BJ (cell line): ENCODE data around the gene BMAL1. TPM values are rescaled to one million over a fixed set of nuclear protein-coding genes. Genes with fewer than 3 reads are reported as not detected.

Source experiments
- CTCF ChIA-PET: fragments of 350-600 bp; formaldehyde crosslinking; extraction: SDS; loops from one replicate; lab custom pipeline; 2021; ENCODE audit warnings: antibody characterized with exemption, inconsistent platforms; lab: Yijun Ruan, JAX
- POLR2A ChIA-PET: fragments of 300-600 bp; sonication (Branson Sonifier 250); formaldehyde crosslinking; extraction: SDS; loops from one replicate; lab custom pipeline; 2021; ENCODE audit warnings: antibody characterized with exemption; lab: Charles Lee
- DNase-seq: peaks from one replicate; pipeline ENCODE4 v3.0.0-alpha.2; 2011; ENCODE audit warnings: low read depth
- H3K27me3 ChIP-seq: 2 replicates; pipeline ENCODE4 v1.6.0; 2011; ENCODE audit warnings: low read length; ENCODE audit not compliant: control insufficient read depth, insufficient read depth
- H3K36me3 ChIP-seq: 2 replicates; pipeline ENCODE4 v1.5.1; 2011; ENCODE audit warnings: low read length; ENCODE audit not compliant: control insufficient read depth, insufficient read depth
- H3K4me3 ChIP-seq: 2 replicates; pipeline ENCODE4 v1.5.1; 2011; ENCODE audit warnings: low read depth, mild to moderate bottlenecking, control low read depth, low read length
- polyA minus RNA-seq: library from RNA; depleted of rRNA, polyadenylated mRNA; stranded (reverse); fragments of >200 nt; gene quantifications from 2 replicates; pipeline ENCODE4 v1.2.3, GENCODE V29; 2011; rRNA and poly(A)+ RNA removed
- polyA plus RNA-seq: library from polyadenylated mRNA; depleted of rRNA; stranded (reverse); fragments of >200 nt; gene quantifications from 2 replicates; pipeline ENCODE4 v1.2.3, GENCODE V29; 2011; rRNA removed
- TF ChIP-seq, protein P1 (sequence below): IDR thresholded peaks from 2 replicates; pipeline ENCODE4 v1.5.1; 2011; ENCODE audit warnings: low read depth, mild to moderate bottlenecking, control low read depth, inconsistent platforms, low read length, moderate library complexity; ENCODE audit not compliant: insufficient read depth

Gene BMAL1
- 6.1 and 6.4 TPM in 2 replicates for polyA plus RNA-seq
- 5.9 and 6.9 TPM in 2 replicates for polyA minus RNA-seq

DNA sequence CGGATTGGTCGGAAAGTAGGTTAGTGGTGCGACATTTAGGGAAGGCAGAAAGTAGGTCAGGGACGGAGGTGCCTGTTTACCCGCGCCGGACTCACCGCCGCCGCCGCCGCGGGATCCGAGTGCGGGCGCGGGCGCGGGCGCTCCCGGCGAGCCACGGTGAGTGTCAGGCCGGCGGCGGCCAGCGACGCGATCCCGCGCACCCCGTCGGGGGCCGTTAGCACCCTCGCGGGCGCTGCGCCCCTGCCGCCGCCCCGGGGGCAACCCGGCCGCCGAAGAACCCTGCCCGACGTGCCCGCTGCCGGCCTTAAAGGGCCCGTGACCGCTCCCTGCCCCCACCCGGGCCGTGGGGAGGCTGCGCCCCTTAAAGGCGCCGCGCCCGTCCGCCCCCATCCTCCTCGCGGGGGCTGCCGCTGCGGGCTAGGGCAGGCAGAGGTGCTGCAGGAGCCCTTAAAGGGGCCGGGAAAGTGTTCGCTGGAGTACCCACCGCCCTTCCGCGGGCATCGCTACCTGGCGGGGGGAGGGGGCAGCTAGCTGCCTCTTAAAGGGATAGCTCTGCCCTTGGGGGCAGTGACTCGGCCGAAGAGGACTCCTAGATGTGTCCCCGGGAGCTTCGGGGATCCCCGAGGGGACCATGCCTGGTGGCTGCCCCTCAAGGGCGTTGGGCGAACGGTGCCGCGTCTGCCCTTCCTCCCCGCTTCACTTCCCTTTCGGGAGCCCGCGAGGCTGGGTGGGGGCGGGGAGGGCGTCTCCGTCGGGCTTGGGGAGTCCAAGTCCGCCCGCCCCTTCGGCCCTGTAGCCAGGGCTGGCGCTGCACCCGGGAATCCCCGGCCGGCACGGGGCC is at the start of gene BMAL1:
TSS of gene BMAL1 (plus strand) at position 23 of the 841 bp plus-strand sequence. CDS start 76,519 bp downstream, outside the sequence.
- peaks cover 6% of the 10 kb centered on the region for H3K27me3 ChIP-seq
- TF ChIP-seq, protein P1, sequence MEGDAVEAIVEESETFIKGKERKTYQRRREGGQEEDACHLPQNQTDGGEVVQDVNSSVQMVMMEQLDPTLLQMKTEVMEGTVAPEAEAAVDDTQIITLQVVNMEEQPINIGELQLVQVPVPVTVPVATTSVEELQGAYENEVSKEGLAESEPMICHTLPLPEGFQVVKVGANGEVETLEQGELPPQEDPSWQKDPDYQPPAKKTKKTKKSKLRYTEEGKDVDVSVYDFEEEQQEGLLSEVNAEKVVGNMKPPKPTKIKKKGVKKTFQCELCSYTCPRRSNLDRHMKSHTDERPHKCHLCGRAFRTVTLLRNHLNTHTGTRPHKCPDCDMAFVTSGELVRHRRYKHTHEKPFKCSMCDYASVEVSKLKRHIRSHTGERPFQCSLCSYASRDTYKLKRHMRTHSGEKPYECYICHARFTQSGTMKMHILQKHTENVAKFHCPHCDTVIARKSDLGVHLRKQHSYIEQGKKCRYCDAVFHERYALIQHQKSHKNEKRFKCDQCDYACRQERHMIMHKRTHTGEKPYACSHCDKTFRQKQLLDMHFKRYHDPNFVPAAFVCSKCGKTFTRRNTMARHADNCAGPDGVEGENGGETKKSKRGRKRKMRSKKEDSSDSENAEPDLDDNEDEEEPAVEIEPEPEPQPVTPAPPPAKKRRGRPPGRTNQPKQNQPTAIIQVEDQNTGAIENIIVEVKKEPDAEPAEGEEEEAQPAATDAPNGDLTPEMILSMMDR, result no peak
- H3K4me3 ChIP-seq, result peak within 1 kb of the TSS; percentile 75
- DNase-seq, result no peak
- POLR2A ChIA-PET, result no interaction called here
- H3K36me3 ChIP-seq, result no peaks in the 10 kb centered on the region
- CTCF ChIA-PET, result interaction anchor here (1.5 kb wide), 1 partner anchor 68 kb away, joined by 9 read pairs; no protein-coding TSS in a partner anchor

DNA sequence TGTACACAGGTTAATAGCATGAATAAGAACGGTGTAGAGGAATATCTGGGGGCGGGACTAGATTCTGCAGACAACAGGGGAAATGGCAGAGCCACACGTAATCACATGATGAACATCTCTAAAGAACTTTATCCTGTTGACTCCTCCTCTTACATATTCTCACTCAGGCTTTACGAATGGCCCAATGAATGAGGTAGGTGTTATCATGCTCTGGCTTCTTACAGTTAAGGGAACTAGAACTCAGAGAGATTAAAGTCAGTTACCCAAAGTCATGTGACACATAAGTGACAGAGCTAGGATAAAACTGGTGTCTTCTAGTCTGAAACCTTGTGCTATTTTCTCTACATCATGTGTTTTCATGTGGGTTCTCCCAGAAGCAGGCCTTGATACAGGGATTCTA is 49.0 kb upstream of the BMAL1 start:
- TF ChIP-seq, protein P1, result no peak
- POLR2A ChIA-PET, result no interaction called here
- no peak for DNase-seq
- CTCF ChIA-PET, result interaction anchor here (0.9 to 2.9 kb wide), 3 partner anchors 10 to 29 kb away, joined by 3 to 20 read pairs (median 6); no protein-coding TSS in a partner anchor
- Histone ChIP-seq H3K4me3 (no peak overlapping the region), H3K36me3 (no peaks in the 10 kb centered on the region), H3K27me3 (no peaks in the 10 kb centered on the region)

DNA sequence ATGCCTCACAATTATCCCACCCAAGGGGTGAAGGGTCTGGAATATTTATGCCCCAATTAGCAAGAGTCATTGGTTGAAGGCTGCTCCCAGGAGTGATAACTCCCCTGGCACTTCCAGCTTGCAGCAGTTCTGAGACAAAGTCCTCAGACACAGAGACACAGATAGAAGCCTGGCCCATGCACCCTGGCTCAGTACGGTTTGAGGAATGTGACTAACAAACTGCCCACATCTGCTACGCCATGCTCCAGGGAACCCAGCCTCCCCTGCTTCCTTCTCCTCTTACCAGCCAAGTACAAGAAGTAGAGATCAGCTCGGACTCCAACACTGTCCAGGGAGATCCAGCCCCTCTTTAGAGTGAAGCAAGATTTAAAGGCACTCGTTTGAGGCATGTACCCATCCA is 48.5 kb upstream of the BMAL1 start:
- H3K36me3 ChIP-seq, result no peaks in the 10 kb centered on the region
- H3K4me3 ChIP-seq, result no peak overlapping the region
- TF ChIP-seq, protein P1, result no peak
- no peak for DNase-seq
- ChIA-PET CTCF (interaction anchor here (1.2 to 2.9 kb wide), 4 partner anchors 10 to 106 kb away, joined by 4 to 20 read pairs (median 6); no protein-coding TSS in a partner anchor), POLR2A (no interaction called here)
- H3K27me3 ChIP-seq, result no peaks in the 10 kb centered on the region

DNA sequence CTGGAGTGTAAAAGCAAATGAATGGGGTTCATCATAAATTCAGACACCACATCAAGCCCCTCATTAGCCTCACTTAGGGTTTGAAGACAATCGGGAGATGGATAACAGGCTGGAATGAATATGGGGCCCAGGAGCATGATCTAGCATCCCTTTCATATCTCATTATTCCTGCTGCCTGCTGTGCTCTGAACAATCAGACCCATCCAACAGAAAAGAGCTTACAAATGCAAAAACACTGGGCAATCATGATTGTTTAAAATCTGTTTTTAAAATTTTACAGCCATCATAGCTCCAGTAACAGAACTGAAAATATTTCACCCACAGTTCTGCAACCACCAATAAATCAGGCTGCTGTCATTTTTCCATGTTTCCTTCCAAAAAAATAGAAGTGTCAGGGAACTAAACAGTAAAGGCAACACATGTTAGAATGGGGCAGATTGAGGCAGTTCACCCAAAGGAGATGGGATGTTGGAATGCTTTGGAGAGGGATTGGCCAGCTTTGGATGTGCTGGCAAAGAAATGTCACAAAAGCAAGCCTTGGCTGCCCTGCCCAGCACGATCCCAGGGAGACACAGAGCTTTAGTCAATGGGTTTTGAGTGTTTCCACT is 47.8 kb upstream of the BMAL1 start:
- H3K36me3 ChIP-seq, result no peaks in the 10 kb centered on the region
- TF ChIP-seq, protein P1, result no peak
- no peaks in the 10 kb centered on the region for H3K27me3 ChIP-seq
- no peak for DNase-seq
- CTCF ChIA-PET, result interaction anchor here (0.6 to 2.9 kb wide), 7 partner anchors 9 to 106 kb away, joined by 3 to 20 read pairs (median 4); no protein-coding TSS in a partner anchor
- H3K4me3 ChIP-seq, result no peak overlapping the region
- POLR2A ChIA-PET, result no interaction called here
